22Rv1 (cell line): ENCODE measurements around the gene DISC1.

Experiments
- CTCF ChIP-seq: fragments of 450-650 bp; IDR thresholded peaks from 2 replicates; pipeline ENCODE4 v1.5.1; 2017; ENCODE audit warnings: mild to moderate bottlenecking
- ZFX ChIP-seq: fragments of 450-650 bp; IDR thresholded peaks from 2 replicates; pipeline ENCODE4 v1.6.1; 2017; ENCODE audit warnings: antibody characterized with exemption, borderline replicate concordance

DNA sequence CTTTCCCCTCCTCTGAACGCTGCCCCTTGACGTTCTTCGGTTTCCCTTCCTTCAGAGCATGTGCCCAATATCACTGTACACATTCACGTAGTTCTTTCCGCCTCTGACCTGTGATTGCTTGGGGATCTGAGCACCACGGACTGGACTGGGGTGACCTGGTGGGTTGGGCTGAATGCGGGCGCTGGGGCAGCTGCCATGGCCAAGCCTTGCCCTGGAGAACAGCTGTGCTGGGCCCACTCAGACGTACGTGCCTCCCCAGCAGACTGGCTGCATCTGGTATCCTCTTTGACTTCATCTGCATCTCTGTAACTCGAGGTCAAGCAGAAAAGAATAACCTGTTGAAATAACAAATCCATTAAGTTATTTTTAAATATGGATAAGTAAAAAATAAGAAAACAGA, 35.1 kb upstream of the DISC1 start:
- no peak for TF ChIP-seq CTCF
- TF ChIP-seq ZFX, result no peak
